Measurements from ENCODE around the gene TESMIN. TPM values are rescaled to one million over a fixed set of nuclear protein-coding genes. Genes with fewer than 3 reads are reported as not detected.

TESMIN gene
- total and polyA plus RNA-seq, 2 of the 4 experiments (the other 2 are of a cell fraction), result 0.90 to 2.2 TPM

DNA sequence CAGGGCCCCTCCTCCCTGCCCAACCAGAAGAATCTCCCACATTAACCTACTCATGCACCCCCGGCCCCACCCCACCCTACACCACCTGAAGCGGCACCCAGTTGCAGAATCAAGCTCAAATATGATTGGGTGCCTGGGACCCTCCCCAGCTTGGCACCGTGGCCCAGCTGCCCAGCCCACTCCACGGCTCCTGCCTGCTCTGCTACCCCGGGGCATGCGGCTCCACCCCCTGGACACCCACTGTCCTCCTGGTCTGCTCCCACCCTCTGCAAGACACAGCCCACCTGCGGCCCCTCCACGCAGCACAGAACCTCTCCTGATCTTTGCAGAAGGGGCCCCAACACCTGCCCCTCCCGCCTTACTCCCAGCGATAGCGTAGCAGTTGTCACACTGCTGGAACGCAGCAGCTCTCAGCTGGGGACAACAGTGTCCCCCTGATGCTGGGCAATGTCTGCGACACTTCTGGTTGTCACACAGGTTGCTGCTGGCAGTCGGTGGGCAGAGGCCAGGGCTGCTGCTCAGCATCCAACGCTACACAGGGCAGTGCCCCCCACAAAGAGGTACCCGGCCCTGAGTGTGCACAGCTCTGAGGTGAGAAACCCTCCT is 32.0 kb upstream of the TESMIN start:
- no peaks in the 10 kb centered on the region for H3K9me3 ChIP-seq (ENCODE audit: control insufficient read depth, insufficient read depth, low read length)
- ATAC-seq (ENCODE audit: low read depth) (no peak), DNase-seq (no peak)
- no peaks in the 10 kb centered on the region for H3K27me3 ChIP-seq (ENCODE audit: control insufficient read depth, insufficient read depth, low read length)
- H3K27ac ChIP-seq (ENCODE audit: insufficient read depth, low read length), result no peak overlapping the region
- no peak overlapping the region for H3K23ac ChIP-seq (ENCODE audit: low read depth, low read length)
- no peak overlapping the region for H3K4me2 ChIP-seq (ENCODE audit: low read depth, low read length)
- in situ Hi-C loops (cut with MboI; ENCODE audit: low sequenced_read_pairs) (no loop called here), dilution Hi-C loops (cut with HindIII; ENCODE audit: low sequenced_read_pairs, unreplicated experiment) (no loop called here), intact Hi-C loops (cut with micrococcal nuclease) (no loop called here)
- no peak overlapping the region for H4K5ac ChIP-seq (ENCODE audit: low read depth, low read length)
- ChIA-PET CTCF (interaction anchor here (0.6 kb wide), 1 partner anchor 246 kb away, joined by 3 read pairs; no protein-coding TSS in a partner anchor), POLR2A (ENCODE audit: unreplicated experiment) (no interaction called here)
- H3K9ac ChIP-seq (ENCODE audit: low read depth, low read length), result no peak overlapping the region
- no peak overlapping the region for H2BK15ac ChIP-seq (ENCODE audit: low read depth, low read length)
- H3K14ac ChIP-seq (replicated peaks; ENCODE audit: low read depth, low read length), result no peak overlapping the region
- no peaks in the 10 kb centered on the region for H4K20me1 ChIP-seq (ENCODE audit: insufficient read depth, low read length)
- H2BK5ac ChIP-seq (ENCODE audit: low read depth, low read length, poor library complexity, severe bottlenecking), result no peak overlapping the region
- no peak overlapping the region for H3K4ac ChIP-seq (ENCODE audit: low read depth, low read length)
- no peak overlapping the region for H3K4me3 ChIP-seq (ENCODE audit: insufficient read depth, low read depth, low read length)
- no peak overlapping the region for H4K91ac ChIP-seq (ENCODE audit: insufficient read depth, low read depth, low read length)
- no peak overlapping the region for H2AFZ ChIP-seq (replicated peaks; ENCODE audit: low read length, poor library complexity)
- BruUV-seq (replicated peaks), result no TSS peak
- H3K36me3 ChIP-seq (ENCODE audit: control insufficient read depth, insufficient read depth, low read length), result peaks cover 51% of the 10 kb centered on the region
- no peak overlapping the region for H2AK9ac ChIP-seq (replicated peaks; ENCODE audit: low read depth, low read length, poor library complexity)
- H3K56ac ChIP-seq (ENCODE audit: extremely low read depth, insufficient read depth, low read length), result no peak overlapping the region
- no peaks in the 10 kb centered on the region for H3K4me1 ChIP-seq (ENCODE audit: control insufficient read depth, insufficient read depth, low read length)
- 92% methylated on average over 11 of the region's 16 CpGs; no CpG with 5 or more reads in 1 of the 2 experiments for WGBS, 2 experiments (ENCODE audit: extremely low coverage in 2 of 2, insufficient read length in 1 of 2)
- no peak overlapping the region for H2BK120ac ChIP-seq (ENCODE audit: low read depth, low read length)
- no peak overlapping the region for H3K18ac ChIP-seq (ENCODE audit: low read depth, low read length)
- H2BK20ac ChIP-seq (ENCODE audit: low read depth, low read length), result no peak overlapping the region
- H4K8ac ChIP-seq (ENCODE audit: low read depth in 2 of 2, low read length in 2 of 2), result no peak overlapping the region
- H3K9me1 ChIP-seq (ENCODE audit: insufficient read depth, low read length), result no peaks in the 10 kb centered on the region
- no peak for TF ChIP-seq MXI1 (IDR thresholded peaks at IDR 0.05; ENCODE audit: borderline replicate concordance, low read depth, low read length)
- no peak for TF ChIP-seq NFE2L2 (IDR thresholded peaks at IDR 0.05; ENCODE audit: low read depth, low read length)
- TF ChIP-seq BHLHE40 (IDR thresholded peaks at IDR 0.05; ENCODE audit: low read depth, low read length), result no peak
- no peak for TF ChIP-seq RAD21 (IDR thresholded peaks at IDR 0.05; ENCODE audit: low read length)
- TF ChIP-seq MAFK (IDR thresholded peaks at IDR 0.05; ENCODE audit: low read depth, low read length), result no peak
- TF ChIP-seq POLR2A (IDR thresholded peaks at IDR 0.05; ENCODE audit: low read depth, low read length), result no peak
- TF ChIP-seq SMC3 (IDR thresholded peaks at IDR 0.05; ENCODE audit: low read depth, low read length), result no peak
- no peak for TF ChIP-seq RFX5 (IDR thresholded peaks at IDR 0.05; ENCODE audit: low read depth, low read length)
- TF ChIP-seq, protein P1, sequence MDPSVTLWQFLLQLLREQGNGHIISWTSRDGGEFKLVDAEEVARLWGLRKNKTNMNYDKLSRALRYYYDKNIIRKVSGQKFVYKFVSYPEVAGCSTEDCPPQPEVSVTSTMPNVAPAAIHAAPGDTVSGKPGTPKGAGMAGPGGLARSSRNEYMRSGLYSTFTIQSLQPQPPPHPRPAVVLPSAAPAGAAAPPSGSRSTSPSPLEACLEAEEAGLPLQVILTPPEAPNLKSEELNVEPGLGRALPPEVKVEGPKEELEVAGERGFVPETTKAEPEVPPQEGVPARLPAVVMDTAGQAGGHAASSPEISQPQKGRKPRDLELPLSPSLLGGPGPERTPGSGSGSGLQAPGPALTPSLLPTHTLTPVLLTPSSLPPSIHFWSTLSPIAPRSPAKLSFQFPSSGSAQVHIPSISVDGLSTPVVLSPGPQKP (IDR thresholded peaks at IDR 0.05; ENCODE audit: borderline replicate concordance, low read depth, low read length), result no peak
- TF ChIP-seq MAZ (IDR thresholded peaks at IDR 0.05; ENCODE audit: borderline replicate concordance, low read depth, low read length), result no peak
- TF ChIP-seq CEBPB (IDR thresholded peaks at IDR 0.05; ENCODE audit: low read depth, low read length), result no peak
- no peak for TF ChIP-seq CHD1 (IDR thresholded peaks at IDR 0.05; ENCODE audit: low read depth, low read length)
- TF ChIP-seq FOS (IDR thresholded peaks at IDR 0.05; ENCODE audit: low read depth, low read length), result no peak
- TF ChIP-seq, protein P2, sequence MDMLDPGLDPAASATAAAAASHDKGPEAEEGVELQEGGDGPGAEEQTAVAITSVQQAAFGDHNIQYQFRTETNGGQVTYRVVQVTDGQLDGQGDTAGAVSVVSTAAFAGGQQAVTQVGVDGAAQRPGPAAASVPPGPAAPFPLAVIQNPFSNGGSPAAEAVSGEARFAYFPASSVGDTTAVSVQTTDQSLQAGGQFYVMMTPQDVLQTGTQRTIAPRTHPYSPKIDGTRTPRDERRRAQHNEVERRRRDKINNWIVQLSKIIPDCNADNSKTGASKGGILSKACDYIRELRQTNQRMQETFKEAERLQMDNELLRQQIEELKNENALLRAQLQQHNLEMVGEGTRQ (IDR thresholded peaks at IDR 0.05; ENCODE audit: low read depth, low read length), result no peak
- no peak for TF ChIP-seq RCOR1 (IDR thresholded peaks at IDR 0.05; ENCODE audit: insufficient replicate concordance, low read length)
- TF ChIP-seq, protein P3, sequence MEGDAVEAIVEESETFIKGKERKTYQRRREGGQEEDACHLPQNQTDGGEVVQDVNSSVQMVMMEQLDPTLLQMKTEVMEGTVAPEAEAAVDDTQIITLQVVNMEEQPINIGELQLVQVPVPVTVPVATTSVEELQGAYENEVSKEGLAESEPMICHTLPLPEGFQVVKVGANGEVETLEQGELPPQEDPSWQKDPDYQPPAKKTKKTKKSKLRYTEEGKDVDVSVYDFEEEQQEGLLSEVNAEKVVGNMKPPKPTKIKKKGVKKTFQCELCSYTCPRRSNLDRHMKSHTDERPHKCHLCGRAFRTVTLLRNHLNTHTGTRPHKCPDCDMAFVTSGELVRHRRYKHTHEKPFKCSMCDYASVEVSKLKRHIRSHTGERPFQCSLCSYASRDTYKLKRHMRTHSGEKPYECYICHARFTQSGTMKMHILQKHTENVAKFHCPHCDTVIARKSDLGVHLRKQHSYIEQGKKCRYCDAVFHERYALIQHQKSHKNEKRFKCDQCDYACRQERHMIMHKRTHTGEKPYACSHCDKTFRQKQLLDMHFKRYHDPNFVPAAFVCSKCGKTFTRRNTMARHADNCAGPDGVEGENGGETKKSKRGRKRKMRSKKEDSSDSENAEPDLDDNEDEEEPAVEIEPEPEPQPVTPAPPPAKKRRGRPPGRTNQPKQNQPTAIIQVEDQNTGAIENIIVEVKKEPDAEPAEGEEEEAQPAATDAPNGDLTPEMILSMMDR (conservative IDR thresholded peaks at IDR 0.05; ENCODE audit: low read depth, low read length), result no peak
- H3K79me1 ChIP-seq (ENCODE audit: low read depth in 1 of 2, low read length in 2 of 2), result no peaks in the 10 kb centered on the region
- no peak overlapping the region for H2AK5ac ChIP-seq (ENCODE audit: low read depth, low read length)

Measured in IMR-90 (cell line).